ENCODE measurements around the gene ATG16L2.

- no peak for TF ChIP-seq GATA2 (IDR thresholded peaks at IDR 0.05; ENCODE audit: low read depth, low read length)
- TF ChIP-seq GATA3 (IDR thresholded peaks at IDR 0.05; ENCODE audit: low read depth, low read length) = no peak
These were observed 40.5 kb upstream of the ATG16L2 start for GRCh38 chr11:72773696-72774095.

All from SH-SY5Y (cell line).